Caki2 (cell line): ENCODE data around the gene NDRG3. TPM values are rescaled to one million over a fixed set of nuclear protein-coding genes. Genes with fewer than 3 reads are reported as not detected.

ENCODE experiments used
- total RNA-seq: library from RNA; depleted of rRNA; stranded (reverse); fragments of >200 nt; shearing (Covaris generic); gene quantifications from 2 replicates; pipeline ENCODE4 v1.2.3, GENCODE V29; 2014; ENCODE audit warnings: low replicate concordance; rRNA removed

Gene NDRG3
- total RNA-seq, 1 experiment from 2014 or later, result 23.5 TPM

Other genes starting within 250 kb of the NDRG3 start
- not detected in 2 replicates for gene MYL9, start 204.6 kb downstream of the NDRG3 start, total RNA-seq
- 3.4 and 8.2 TPM in 2 replicates for gene TGIF2, start 172.5 kb downstream of the NDRG3 start, total RNA-seq
- 405 and 423 TPM in 2 replicates for gene RAB5IF, start 140.3 kb downstream of the NDRG3 start, total RNA-seq
- 0.27 TPM in 1 of 2 replicates, not detected in the other for gene SLA2, start 99.9 kb downstream of the NDRG3 start, total RNA-seq
- gene DSN1, start 27.7 kb upstream of the NDRG3 start, total RNA-seq, result 64.7 and 69.7 TPM in 2 replicates
- 13.6 and 23.6 TPM in 2 replicates for gene TLDC2, start 130.0 kb upstream of the NDRG3 start, total RNA-seq
- gene SAMHD1, start 205.6 kb upstream of the NDRG3 start, total RNA-seq, result 9.8 and 15.7 TPM in 2 replicates